Panc1 (cell line): ENCODE measurements around the gene CNOT11.

Experiments used
- POLR2AphosphoS5 ChIP-seq: IDR thresholded peaks from 2 replicates; pipeline ENCODE4 v1.6.1; 2012; ENCODE audit warnings: mild to moderate bottlenecking, low read depth, low read length, moderate library complexity
- TCF7L2 ChIP-seq: IDR thresholded peaks from 2 replicates; pipeline ENCODE4 v1.6.1; 2011; ENCODE audit warnings: mild to moderate bottlenecking, low read depth, low read length, inconsistent platforms
- TF ChIP-seq, protein P1 (sequence below): fragments of 450-650 bp; IDR thresholded peaks from 2 replicates; pipeline ENCODE4 v1.5.1; 2017; ENCODE audit warnings: mild to moderate bottlenecking

DNA sequence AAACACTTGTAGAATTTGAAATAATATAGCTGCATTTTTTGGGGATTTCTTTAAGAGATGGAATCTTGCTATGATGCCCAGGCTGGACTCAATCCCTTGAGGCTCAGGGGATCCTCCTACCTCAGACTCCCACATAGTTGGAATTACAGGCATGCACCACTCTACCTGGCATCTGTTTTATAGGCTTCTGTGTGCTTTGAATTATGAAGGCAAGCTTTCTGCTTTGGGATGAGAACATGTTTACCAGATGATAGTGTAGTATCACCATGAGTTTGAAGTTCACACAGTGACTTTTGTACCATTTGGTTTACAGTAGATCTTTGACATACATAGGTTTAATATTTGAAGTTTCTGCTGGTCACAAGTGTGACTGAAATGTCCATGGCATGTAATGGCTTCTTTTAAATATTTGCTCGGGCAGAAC lies 10.7 kb downstream of the CNOT11 start:
- no peak for TF ChIP-seq POLR2AphosphoS5
- TF ChIP-seq, protein P1, sequence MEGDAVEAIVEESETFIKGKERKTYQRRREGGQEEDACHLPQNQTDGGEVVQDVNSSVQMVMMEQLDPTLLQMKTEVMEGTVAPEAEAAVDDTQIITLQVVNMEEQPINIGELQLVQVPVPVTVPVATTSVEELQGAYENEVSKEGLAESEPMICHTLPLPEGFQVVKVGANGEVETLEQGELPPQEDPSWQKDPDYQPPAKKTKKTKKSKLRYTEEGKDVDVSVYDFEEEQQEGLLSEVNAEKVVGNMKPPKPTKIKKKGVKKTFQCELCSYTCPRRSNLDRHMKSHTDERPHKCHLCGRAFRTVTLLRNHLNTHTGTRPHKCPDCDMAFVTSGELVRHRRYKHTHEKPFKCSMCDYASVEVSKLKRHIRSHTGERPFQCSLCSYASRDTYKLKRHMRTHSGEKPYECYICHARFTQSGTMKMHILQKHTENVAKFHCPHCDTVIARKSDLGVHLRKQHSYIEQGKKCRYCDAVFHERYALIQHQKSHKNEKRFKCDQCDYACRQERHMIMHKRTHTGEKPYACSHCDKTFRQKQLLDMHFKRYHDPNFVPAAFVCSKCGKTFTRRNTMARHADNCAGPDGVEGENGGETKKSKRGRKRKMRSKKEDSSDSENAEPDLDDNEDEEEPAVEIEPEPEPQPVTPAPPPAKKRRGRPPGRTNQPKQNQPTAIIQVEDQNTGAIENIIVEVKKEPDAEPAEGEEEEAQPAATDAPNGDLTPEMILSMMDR: no peak
- TF ChIP-seq TCF7L2: no peak
